HEK293 (cell line): ENCODE measurements around the gene FLNA.
A peak's percentile ranks its signal among the peaks of the same experiment; 100 is the strongest.

Experiments
- CTCF ChIA-PET: fragments of 350-600 bp; formaldehyde crosslinking; extraction: SDS; loops from one replicate; lab custom pipeline; 2021; ENCODE audit warnings: antibody characterized with exemption; lab: Yijun Ruan, JAX
- POLR2A ChIA-PET: fragments of 300-600 bp; formaldehyde crosslinking; extraction: SDS; loops from one replicate; lab custom pipeline; 2020; ENCODE audit warnings: antibody characterized with exemption, inconsistent platforms; lab: Yijun Ruan, JAX
- H3K27ac ChIP-seq: fragments of 200-500 bp; sonication (Bioruptor generic); 2 replicates; pipeline ENCODE4 v1.5.1; 2014; ENCODE audit warnings: low read depth, low read length, control low read depth, inconsistent platforms; ENCODE audit errors: extremely low read depth
- H3K36me3 ChIP-seq, 2 experiments: fragments of 200-500 bp in 1 of 2; sonication (Bioruptor generic) in 1 of 2; 1 replicate in 1 of 2; 2 replicates in 1 of 2; pipeline ENCODE4 v1.5.1; 2014 to 2017; ENCODE audit warnings: inconsistent platforms in 2 of 2, low read length in 2 of 2; ENCODE audit not compliant: control insufficient read depth in 2 of 2, insufficient read depth in 1 of 2
- H3K4me1 ChIP-seq: fragments of 200-500 bp; sonication (Bioruptor generic); 2 replicates; pipeline ENCODE4 v1.5.1; 2014; ENCODE audit warnings: mild to moderate bottlenecking, low read length, inconsistent platforms; ENCODE audit not compliant: control insufficient read depth, insufficient read depth
- H3K4me3 ChIP-seq: 2 replicates; pipeline ENCODE4 v1.5.1; 2011; ENCODE audit warnings: low read depth, mild to moderate bottlenecking, control low read depth, low read length, moderate library complexity
- H3K9me3 ChIP-seq: fragments of 200-500 bp; sonication (Bioruptor generic); 2 replicates; pipeline ENCODE4 v1.5.1; 2014; ENCODE audit warnings: low read depth, low read length, inconsistent platforms; ENCODE audit not compliant: control insufficient read depth, insufficient read depth
- PRDM4 ChIP-seq: fragments of 450-650 bp; formaldehyde crosslinking; IDR thresholded peaks from 2 replicates; pipeline ENCODE4 v1.5.1; 2017; ENCODE audit warnings: missing biosample characterization, missing genetic modification characterization
- SALL2 ChIP-seq: fragments of 450-650 bp; formaldehyde crosslinking; IDR thresholded peaks from 2 replicates; pipeline ENCODE4 v1.5.0; 2017; ENCODE audit warnings: missing biosample characterization, mild to moderate bottlenecking, missing genetic modification characterization, borderline replicate concordance
- ZBTB10 ChIP-seq: fragments of 450-650 bp; formaldehyde crosslinking; IDR thresholded peaks from 2 replicates; pipeline ENCODE4 v1.5.1; 2016; ENCODE audit warnings: missing biosample characterization, missing genetic modification characterization
- ZFHX2 ChIP-seq: fragments of 450-650 bp; formaldehyde crosslinking; conservative IDR thresholded peaks from 2 replicates; pipeline ENCODE4 v1.5.1; 2016; ENCODE audit warnings: missing biosample characterization, missing genetic modification characterization
- ZFP41 ChIP-seq: fragments of 450-650 bp; formaldehyde crosslinking; IDR thresholded peaks from 2 replicates; pipeline ENCODE4 v1.5.1; 2016; ENCODE audit warnings: missing biosample characterization, missing genetic modification characterization, borderline replicate concordance
- ZNF114 ChIP-seq: fragments of 450-650 bp; formaldehyde crosslinking; IDR thresholded peaks from 2 replicates; pipeline ENCODE4 v1.5.0; 2017; ENCODE audit warnings: missing biosample characterization, missing genetic modification characterization
- ZNF155 ChIP-seq: fragments of 450-650 bp; formaldehyde crosslinking; IDR thresholded peaks from 2 replicates; pipeline ENCODE4 v1.5.1; 2016; ENCODE audit warnings: missing biosample characterization, missing genetic modification characterization
- ZNF174 ChIP-seq: fragments of 450-650 bp; formaldehyde crosslinking; IDR thresholded peaks from 2 replicates; pipeline ENCODE4 v1.5.0; 2017; ENCODE audit warnings: missing biosample characterization, mild to moderate bottlenecking, missing genetic modification characterization
- ZNF23 ChIP-seq: fragments of 450-650 bp; formaldehyde crosslinking; IDR thresholded peaks from 2 replicates; pipeline ENCODE4 v1.5.1; 2016; ENCODE audit warnings: missing biosample characterization, missing genetic modification characterization, borderline replicate concordance
- ZNF394 ChIP-seq: fragments of 450-650 bp; formaldehyde crosslinking; IDR thresholded peaks from 2 replicates; pipeline ENCODE4 v1.5.1; 2016; ENCODE audit warnings: missing biosample characterization, missing genetic modification characterization, mild to moderate bottlenecking, moderate library complexity, borderline replicate concordance
- ZNF544 ChIP-seq: fragments of 450-650 bp; formaldehyde crosslinking; IDR thresholded peaks from 2 replicates; pipeline ENCODE4 v1.5.0; 2017; ENCODE audit warnings: missing biosample characterization, missing genetic modification characterization
- ZNF560 ChIP-seq: fragments of 450-650 bp; formaldehyde crosslinking; IDR thresholded peaks from 2 replicates; pipeline ENCODE4 v1.5.1; 2017; ENCODE audit warnings: missing biosample characterization, missing genetic modification characterization, borderline replicate concordance
- ZNF654 ChIP-seq: fragments of 450-650 bp; formaldehyde crosslinking; IDR thresholded peaks from 2 replicates; pipeline ENCODE4 v1.5.1; 2016; ENCODE audit warnings: low read depth, missing biosample characterization, missing genetic modification characterization
- TF ChIP-seq, protein P1 (sequence below): fragments of 450-650 bp; formaldehyde crosslinking; conservative IDR thresholded peaks from 2 replicates; pipeline ENCODE4 v1.5.1; 2016; ENCODE audit warnings: low read depth, missing biosample characterization, missing genetic modification characterization
- TF ChIP-seq, protein P2 (sequence below): fragments of 450-650 bp; formaldehyde crosslinking; IDR thresholded peaks from 2 replicates; pipeline ENCODE4 v1.5.1; 2016; ENCODE audit warnings: missing biosample characterization, missing genetic modification characterization
- TF ChIP-seq, protein P3 (sequence below): fragments of 450-650 bp; formaldehyde crosslinking; conservative IDR thresholded peaks from 2 replicates; pipeline ENCODE4 v1.5.1; 2016; ENCODE audit warnings: low read depth, missing biosample characterization, missing genetic modification characterization
- TF ChIP-seq, protein P4 (sequence below): fragments of 450-650 bp; formaldehyde crosslinking; IDR thresholded peaks from 2 replicates; pipeline ENCODE4 v1.5.1; 2017; ENCODE audit warnings: missing biosample characterization, missing genetic modification characterization

The FLNA gene

DNA sequence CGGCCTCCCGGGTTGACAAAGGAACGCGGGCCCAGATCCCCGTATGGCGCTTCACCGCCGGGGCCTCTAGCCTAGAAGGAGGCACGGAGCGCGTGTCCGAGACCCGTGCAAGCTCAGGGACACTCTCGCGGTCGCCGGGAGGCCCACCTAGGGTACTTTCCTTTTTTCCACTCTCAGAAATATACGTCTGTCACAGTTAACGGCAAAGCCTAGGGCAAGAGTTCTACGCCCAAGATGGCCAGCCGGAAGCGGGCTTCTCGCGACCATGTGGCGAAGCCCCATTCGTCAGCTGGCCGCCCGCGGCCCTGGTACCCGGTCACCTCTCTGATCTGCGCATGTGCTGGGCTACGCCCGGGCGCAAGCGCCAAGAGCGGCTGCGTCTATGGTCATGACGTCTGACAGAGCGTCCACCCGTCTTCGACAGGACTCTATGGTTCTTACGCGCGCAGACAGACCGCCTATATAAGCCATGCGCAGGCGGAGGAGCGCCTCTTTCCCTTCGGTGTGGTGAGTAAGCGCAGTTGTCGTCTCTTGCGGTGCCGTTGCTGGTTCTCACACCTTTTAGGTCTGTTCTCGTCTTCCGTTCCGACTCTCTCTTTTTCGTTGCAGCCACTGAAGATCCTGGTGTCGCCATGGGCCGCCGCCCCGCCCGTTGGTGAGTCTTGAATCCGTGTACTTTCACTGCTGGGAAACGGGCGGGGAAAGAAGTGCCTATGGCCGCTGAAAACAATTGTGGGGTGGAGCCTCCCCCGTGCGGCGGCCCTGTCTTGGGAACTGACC lies 23.6 kb upstream of the FLNA start, which contains the start of gene RPL10:
RPL10 (plus strand) TSS at position 490 of the 780 bp plus-strand sequence; CDS start at position 633, 143 bp downstream.
- peak within 1 kb of the TSS; percentile 84 for H3K27ac ChIP-seq
- POLR2A ChIA-PET = interaction anchor here (0.7 to 6.5 kb wide), 14 partner anchors 9 to 135 kb away, joined by 3 to 57 read pairs (median 6); partner anchors contain the start of genes DNASE1L1, EMD, FLNA and SLC10A3
- peak within 1 kb of the TSS; percentile 66 for H3K4me3 ChIP-seq
- peaks cover 0 to 39% of the 10 kb centered on the region in 2 experiments; a peak in 1 of 3 replicates for H3K36me3 ChIP-seq
- H3K4me1 ChIP-seq = no peaks in the 10 kb centered on the region
- CTCF ChIA-PET = interaction anchor here (0.5 to 1.9 kb wide), 12 partner anchors 10 to 134 kb away, joined by 3 to 8 read pairs (median 4); no protein-coding TSS in a partner anchor
- no peaks in the 10 kb centered on the region for H3K9me3 ChIP-seq
- TF ChIP-seq, protein P1, sequence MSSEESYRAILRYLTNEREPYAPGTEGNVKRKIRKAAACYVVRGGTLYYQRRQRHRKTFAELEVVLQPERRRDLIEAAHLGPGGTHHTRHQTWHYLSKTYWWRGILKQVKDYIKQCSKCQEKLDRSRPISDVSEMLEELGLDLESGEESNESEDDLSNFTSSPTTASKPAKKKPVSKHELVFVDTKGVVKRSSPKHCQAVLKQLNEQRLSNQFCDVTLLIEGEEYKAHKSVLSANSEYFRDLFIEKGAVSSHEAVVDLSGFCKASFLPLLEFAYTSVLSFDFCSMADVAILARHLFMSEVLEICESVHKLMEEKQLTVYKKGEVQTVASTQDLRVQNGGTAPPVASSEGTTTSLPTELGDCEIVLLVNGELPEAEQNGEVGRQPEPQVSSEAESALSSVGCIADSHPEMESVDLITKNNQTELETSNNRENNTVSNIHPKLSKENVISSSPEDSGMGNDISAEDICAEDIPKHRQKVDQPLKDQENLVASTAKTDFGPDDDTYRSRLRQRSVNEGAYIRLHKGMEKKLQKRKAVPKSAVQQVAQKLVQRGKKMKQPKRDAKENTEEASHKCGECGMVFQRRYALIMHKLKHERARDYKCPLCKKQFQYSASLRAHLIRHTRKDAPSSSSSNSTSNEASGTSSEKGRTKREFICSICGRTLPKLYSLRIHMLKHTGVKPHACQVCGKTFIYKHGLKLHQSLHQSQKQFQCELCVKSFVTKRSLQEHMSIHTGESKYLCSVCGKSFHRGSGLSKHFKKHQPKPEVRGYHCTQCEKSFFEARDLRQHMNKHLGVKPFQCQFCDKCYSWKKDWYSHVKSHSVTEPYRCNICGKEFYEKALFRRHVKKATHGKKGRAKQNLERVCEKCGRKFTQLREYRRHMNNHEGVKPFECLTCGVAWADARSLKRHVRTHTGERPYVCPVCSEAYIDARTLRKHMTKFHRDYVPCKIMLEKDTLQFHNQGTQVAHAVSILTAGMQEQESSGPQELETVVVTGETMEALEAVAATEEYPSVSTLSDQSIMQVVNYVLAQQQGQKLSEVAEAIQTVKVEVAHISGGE = no peak
- peak; percentile 63; the same call in 1 of the 2 replicates for TF ChIP-seq ZNF394 (tag by site-specific recombination)
- 0 out of 2 replicates have a peak, but pooled peaks have one; percentile 38 for TF ChIP-seq ZBTB10
- no peak for TF ChIP-seq ZNF174 (tag by site-specific recombination)
- peak; percentile 63 for TF ChIP-seq ZFHX2 (tag by site-specific recombination)
- TF ChIP-seq, protein P2, sequence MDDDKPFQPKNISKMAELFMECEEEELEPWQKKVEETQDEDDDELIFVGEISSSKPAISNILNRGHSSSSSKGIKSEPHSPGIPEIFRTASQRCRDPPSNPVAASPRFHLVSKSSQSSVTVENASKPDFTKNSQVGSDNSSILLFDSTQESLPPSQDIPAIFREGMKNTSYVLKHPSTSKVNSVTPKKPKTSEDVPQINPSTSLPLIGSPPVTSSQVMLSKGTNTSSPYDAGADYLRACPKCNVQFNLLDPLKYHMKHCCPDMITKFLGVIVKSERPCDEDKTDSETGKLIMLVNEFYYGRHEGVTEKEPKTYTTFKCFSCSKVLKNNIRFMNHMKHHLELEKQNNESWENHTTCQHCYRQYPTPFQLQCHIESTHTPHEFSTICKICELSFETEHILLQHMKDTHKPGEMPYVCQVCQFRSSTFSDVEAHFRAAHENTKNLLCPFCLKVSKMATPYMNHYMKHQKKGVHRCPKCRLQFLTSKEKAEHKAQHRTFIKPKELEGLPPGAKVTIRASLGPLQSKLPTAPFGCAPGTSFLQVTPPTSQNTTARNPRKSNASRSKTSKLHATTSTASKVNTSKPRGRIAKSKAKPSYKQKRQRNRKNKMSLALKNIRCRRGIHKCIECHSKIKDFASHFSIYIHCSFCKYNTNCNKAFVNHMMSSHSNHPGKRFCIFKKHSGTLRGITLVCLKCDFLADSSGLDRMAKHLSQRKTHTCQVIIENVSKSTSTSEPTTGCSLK (tag by site-specific recombination) = no peak
- no peak for TF ChIP-seq ZFP41 (tag by site-specific recombination)
- no peak for TF ChIP-seq ZNF23
- TF ChIP-seq ZNF544 (tag by site-specific recombination) = no peak
- TF ChIP-seq, protein P3, sequence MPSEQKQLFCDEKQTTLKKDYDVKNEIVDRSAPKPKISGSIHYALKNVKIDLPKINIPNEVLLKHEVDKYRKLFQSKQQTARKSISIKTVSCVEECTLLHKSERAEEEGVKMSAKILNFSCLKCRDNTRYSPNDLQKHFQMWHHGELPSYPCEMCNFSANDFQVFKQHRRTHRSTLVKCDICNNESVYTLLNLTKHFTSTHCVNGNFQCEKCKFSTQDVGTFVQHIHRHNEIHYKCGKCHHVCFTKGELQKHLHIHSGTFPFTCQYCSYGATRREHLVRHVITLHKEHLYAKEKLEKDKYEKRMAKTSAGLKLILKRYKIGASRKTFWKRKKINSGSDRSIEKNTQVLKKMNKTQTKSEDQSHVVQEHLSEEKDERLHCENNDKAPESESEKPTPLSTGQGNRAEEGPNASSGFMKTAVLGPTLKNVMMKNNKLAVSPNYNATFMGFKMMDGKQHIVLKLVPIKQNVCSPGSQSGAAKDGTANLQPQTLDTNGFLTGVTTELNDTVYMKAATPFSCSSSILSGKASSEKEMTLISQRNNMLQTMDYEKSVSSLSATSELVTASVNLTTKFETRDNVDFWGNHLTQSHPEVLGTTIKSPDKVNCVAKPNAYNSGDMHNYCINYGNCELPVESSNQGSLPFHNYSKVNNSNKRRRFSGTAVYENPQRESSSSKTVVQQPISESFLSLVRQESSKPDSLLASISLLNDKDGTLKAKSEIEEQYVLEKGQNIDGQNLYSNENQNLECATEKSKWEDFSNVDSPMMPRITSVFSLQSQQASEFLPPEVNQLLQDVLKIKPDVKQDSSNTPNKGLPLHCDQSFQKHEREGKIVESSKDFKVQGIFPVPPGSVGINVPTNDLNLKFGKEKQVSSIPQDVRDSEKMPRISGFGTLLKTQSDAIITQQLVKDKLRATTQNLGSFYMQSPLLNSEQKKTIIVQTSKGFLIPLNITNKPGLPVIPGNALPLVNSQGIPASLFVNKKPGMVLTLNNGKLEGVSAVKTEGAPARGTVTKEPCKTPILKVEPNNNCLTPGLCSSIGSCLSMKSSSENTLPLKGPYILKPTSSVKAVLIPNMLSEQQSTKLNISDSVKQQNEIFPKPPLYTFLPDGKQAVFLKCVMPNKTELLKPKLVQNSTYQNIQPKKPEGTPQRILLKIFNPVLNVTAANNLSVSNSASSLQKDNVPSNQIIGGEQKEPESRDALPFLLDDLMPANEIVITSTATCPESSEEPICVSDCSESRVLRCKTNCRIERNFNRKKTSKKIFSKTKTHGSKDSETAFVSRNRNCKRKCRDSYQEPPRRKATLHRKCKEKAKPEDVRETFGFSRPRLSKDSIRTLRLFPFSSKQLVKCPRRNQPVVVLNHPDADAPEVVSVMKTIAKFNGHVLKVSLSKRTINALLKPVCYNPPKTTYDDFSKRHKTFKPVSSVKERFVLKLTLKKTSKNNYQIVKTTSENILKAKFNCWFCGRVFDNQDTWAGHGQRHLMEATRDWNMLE = no peak
- TF ChIP-seq SALL2 (tag by site-specific recombination) = no peak
- no peak for TF ChIP-seq ZNF155
- TF ChIP-seq, protein P4, sequence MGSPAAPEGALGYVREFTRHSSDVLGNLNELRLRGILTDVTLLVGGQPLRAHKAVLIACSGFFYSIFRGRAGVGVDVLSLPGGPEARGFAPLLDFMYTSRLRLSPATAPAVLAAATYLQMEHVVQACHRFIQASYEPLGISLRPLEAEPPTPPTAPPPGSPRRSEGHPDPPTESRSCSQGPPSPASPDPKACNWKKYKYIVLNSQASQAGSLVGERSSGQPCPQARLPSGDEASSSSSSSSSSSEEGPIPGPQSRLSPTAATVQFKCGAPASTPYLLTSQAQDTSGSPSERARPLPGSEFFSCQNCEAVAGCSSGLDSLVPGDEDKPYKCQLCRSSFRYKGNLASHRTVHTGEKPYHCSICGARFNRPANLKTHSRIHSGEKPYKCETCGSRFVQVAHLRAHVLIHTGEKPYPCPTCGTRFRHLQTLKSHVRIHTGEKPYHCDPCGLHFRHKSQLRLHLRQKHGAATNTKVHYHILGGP (tag by site-specific recombination) = no peak
- TF ChIP-seq PRDM4 (tag by site-specific recombination) = no peak
- TF ChIP-seq ZNF114 (tag by site-specific recombination) = no peak
- TF ChIP-seq ZNF654 = no peak
- TF ChIP-seq ZNF560 = no peak
